ENCODE measurements around the gene RUNX1. TPM values are rescaled to one million over a fixed set of nuclear protein-coding genes. Genes with fewer than 3 reads are reported as not detected.

RUNX1 gene
- polyA plus RNA-seq, 1 of the 3 experiments (the other 2 are of a cell fraction): 17.1 TPM

GRCh38 chr21:35041122-35041521, 8.0 kb downstream of the RUNX1 start:
- CTCF ChIA-PET: interaction anchor here (0.6 kb wide), 1 partner anchor 295 kb away, joined by 4 read pairs; no protein-coding TSS in a partner anchor

More at GRCh38 chr21:35041122-35041521, 8.0 kb downstream of the RUNX1 start:
- peaks cover 2% of the 10 kb centered on the region for H3F3A ChIP-seq (replicated peaks; ENCODE audit: insufficient read depth)
- no peak overlapping the region for H2AFZ ChIP-seq (ENCODE audit: low read depth)
- TF ChIP-seq JUND (IDR thresholded peaks at IDR 0.05): no peak
- TF ChIP-seq SMC3 (IDR thresholded peaks at IDR 0.05; ENCODE audit: low read depth, low read length): no peak
- TF ChIP-seq GABPA (IDR thresholded peaks at IDR 0.05; ENCODE audit: low read depth): no peak
- TF ChIP-seq NRF1 (IDR thresholded peaks at IDR 0.05; ENCODE audit: low read depth, low read length): no peak
- no peak for TF ChIP-seq RXRA (IDR thresholded peaks at IDR 0.05; ENCODE audit: borderline replicate concordance, low read depth)
- TF ChIP-seq ZBTB33 (IDR thresholded peaks at IDR 0.05; ENCODE audit: borderline replicate concordance, low read depth): no peak
- no peak for TF ChIP-seq EP300 (IDR thresholded peaks at IDR 0.05; ENCODE audit: borderline replicate concordance in 1 of 2, low read depth in 1 of 2, low read length in 1 of 2)
- TF ChIP-seq YY1 (IDR thresholded peaks at IDR 0.05; ENCODE audit: low read depth): no peak
- TF ChIP-seq NFIC (IDR thresholded peaks at IDR 0.05; ENCODE audit: borderline replicate concordance): no peak
- TF ChIP-seq GATA2 (CRISPR knock-in tag; IDR thresholded peaks at IDR 0.05): no peak
- no peak for TF ChIP-seq RFX5 (IDR thresholded peaks at IDR 0.05; ENCODE audit: low read length)
- TF ChIP-seq CTCF (IDR thresholded peaks at IDR 0.05): no peak
- no peak for TF ChIP-seq FOXM1 (IDR thresholded peaks at IDR 0.05; ENCODE audit: low read depth)
- no peak for TF ChIP-seq PBX3 (IDR thresholded peaks at IDR 0.05)
- no peak for TF ChIP-seq FOSL2 (IDR thresholded peaks at IDR 0.05; ENCODE audit: borderline replicate concordance, low read depth)
- H3K36me3 ChIP-seq (replicated peaks in 1 of 2; ENCODE audit: control insufficient read depth in 1 of 2, insufficient read depth in 2 of 2, low read length in 1 of 2): no peaks in the 10 kb centered on the region
- H3K4me3 ChIP-seq (ENCODE audit: low read depth in 2 of 2, low read length in 1 of 2): no peak overlapping the region
- POLR2A ChIA-PET: no interaction called here
- H4K20me1 ChIP-seq (ENCODE audit: insufficient read depth): no peaks in the 10 kb centered on the region
- no peaks in the 10 kb centered on the region for H3K9me2 ChIP-seq
- no peak overlapping the region for H3K27ac ChIP-seq (ENCODE audit: low read depth in 2 of 2, low read length in 1 of 2)
- H3K27me3 ChIP-seq (ENCODE audit: insufficient read depth): no peaks in the 10 kb centered on the region
- DNase-seq: no peak
- no peaks in the 10 kb centered on the region for H3K9me3 ChIP-seq
- 94% methylated on average over 5 of the region's 5 CpGs for WGBS (ENCODE audit: low lambda C conversion rate)
- no peak overlapping the region for H3K9ac ChIP-seq
- no peak overlapping the region for H3K4me2 ChIP-seq
- peaks cover 26% of the 10 kb centered on the region; the same call in 1 of the 2 replicates for H3K79me2 ChIP-seq (ENCODE audit: insufficient read depth)
- peaks cover under 1 to 3% of the 10 kb centered on the region in 2 experiments; a peak in 1 of 4 replicates for H3K4me1 ChIP-seq (ENCODE audit: control insufficient read depth in 1 of 2, insufficient read depth in 2 of 2, low read depth in 1 of 2, low read length in 1 of 2)
